ENCODE results near the gene DCAF7.

GRCh38 chr17:63635787-63636186, 85.5 kb downstream of the DCAF7 start:
- TF ChIP-seq EP300 (IDR thresholded peaks at IDR 0.05): no peak
- no peak for TF ChIP-seq CTCF (IDR thresholded peaks at IDR 0.05)
- TF ChIP-seq POLR2A (IDR thresholded peaks at IDR 0.05; ENCODE audit: low read depth): no peak
